ENCODE results near the gene IFIT1B.

DNA sequence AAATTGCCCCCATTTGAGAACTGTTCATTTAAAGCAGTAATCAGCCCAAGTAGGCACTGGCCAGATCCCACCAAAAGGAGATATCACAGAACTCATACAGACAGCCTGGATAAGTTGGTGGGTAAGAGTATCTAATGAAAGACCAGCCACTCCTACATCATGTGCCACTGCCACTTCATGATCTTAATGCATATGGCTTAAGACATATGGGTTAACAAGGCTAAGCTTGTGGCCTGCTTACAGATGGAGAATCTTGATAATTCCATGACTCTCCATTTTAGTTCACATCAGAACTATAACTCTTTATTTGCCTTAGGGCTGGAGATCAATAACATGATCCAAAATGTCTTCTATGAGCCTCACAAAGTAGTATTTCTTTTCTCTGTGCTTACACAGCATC lies 6.8 kb upstream of the IFIT1B start:
- no peak for TF ChIP-seq ELF1 (tag; IDR thresholded peaks at IDR 0.05)
- no peak for TF ChIP-seq ZBTB8A (IDR thresholded peaks at IDR 0.05; ENCODE audit: partially characterized antibody)
- no peak for TF ChIP-seq ARID2 (IDR thresholded peaks at IDR 0.05)
- TF ChIP-seq, protein P1, sequence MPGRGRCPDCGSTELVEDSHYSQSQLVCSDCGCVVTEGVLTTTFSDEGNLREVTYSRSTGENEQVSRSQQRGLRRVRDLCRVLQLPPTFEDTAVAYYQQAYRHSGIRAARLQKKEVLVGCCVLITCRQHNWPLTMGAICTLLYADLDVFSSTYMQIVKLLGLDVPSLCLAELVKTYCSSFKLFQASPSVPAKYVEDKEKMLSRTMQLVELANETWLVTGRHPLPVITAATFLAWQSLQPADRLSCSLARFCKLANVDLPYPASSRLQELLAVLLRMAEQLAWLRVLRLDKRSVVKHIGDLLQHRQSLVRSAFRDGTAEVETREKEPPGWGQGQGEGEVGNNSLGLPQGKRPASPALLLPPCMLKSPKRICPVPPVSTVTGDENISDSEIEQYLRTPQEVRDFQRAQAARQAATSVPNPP (IDR thresholded peaks at IDR 0.05; ENCODE audit: borderline replicate concordance, insufficient read depth, insufficient read length): no peak
- no peak for TF ChIP-seq MTA3 (IDR thresholded peaks at IDR 0.05; ENCODE audit: borderline replicate concordance)
- no peak for TF ChIP-seq SNRNP70 (optimal IDR thresholded peaks at IDR 0.05; ENCODE audit: low read depth, low read length)
- no peak for TF ChIP-seq ZNF140 (CRISPR knock-in tag; IDR thresholded peaks at IDR 0.05)

Data from K562 (cell line).